ENCODE measurements around the gene CLMP.
"Not testable (repeated sequence)": the region's sequence is repeated elsewhere in the genome, so short reads cannot be mapped to it uniquely, and the experiment has no call there.

CLMP gene

DNA sequence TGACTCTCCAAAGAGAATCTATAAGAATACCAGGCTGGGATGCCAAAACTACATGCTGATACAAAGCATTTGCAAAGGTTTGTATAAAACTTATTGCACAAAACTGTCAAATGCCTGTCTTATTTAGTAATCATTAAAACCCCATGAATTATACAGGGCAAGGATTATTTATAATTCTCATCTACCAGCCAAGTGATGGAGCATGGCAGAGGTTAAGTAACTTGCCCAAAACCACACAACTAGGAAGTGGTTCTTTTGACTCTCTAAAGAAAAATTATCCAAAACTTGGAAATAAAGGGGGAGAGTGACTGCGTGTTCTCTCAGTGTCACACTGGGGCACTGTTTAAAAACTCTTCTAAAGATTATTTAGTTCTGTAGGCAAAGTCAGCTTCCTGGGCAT lies 17.4 kb upstream of the CLMP start:
- TF ChIP-seq, protein P1, sequence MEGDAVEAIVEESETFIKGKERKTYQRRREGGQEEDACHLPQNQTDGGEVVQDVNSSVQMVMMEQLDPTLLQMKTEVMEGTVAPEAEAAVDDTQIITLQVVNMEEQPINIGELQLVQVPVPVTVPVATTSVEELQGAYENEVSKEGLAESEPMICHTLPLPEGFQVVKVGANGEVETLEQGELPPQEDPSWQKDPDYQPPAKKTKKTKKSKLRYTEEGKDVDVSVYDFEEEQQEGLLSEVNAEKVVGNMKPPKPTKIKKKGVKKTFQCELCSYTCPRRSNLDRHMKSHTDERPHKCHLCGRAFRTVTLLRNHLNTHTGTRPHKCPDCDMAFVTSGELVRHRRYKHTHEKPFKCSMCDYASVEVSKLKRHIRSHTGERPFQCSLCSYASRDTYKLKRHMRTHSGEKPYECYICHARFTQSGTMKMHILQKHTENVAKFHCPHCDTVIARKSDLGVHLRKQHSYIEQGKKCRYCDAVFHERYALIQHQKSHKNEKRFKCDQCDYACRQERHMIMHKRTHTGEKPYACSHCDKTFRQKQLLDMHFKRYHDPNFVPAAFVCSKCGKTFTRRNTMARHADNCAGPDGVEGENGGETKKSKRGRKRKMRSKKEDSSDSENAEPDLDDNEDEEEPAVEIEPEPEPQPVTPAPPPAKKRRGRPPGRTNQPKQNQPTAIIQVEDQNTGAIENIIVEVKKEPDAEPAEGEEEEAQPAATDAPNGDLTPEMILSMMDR (IDR thresholded peaks at IDR 0.05; ENCODE audit: low read depth, low read length, missing control alignments): no peak
- no peak overlapping the region for H3K4me3 ChIP-seq (replicated peaks; ENCODE audit: low read depth, low read length)
- no peak for DNase-seq (ENCODE audit: extremely low read depth, low read depth)

DNA sequence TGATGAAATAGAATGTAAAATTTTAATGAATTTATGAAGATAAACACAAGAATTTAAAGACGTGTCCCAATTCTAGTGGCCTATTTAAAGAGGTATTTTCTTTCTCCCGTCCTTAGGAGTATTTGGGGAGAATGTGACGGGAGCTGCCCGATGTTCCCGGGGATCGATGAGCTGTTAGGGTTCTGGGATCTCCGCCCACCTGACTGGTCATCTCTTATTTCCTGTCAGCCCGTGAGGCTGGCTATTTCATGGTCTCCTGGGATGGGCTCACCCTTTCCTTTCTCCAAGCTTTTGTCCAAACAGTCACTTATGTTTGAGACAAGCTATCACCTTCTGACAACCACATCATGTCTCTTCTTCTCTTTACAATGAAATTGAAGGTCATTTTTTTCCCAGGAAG lies 16.9 kb upstream of the CLMP start:
- no peak overlapping the region for H3K4me3 ChIP-seq (replicated peaks; ENCODE audit: low read depth, low read length)
- DNase-seq (ENCODE audit: extremely low read depth, low read depth): no peak
- TF ChIP-seq, protein P1 (IDR thresholded peaks at IDR 0.05; ENCODE audit: low read depth, low read length, missing control alignments): no peak

DNA sequence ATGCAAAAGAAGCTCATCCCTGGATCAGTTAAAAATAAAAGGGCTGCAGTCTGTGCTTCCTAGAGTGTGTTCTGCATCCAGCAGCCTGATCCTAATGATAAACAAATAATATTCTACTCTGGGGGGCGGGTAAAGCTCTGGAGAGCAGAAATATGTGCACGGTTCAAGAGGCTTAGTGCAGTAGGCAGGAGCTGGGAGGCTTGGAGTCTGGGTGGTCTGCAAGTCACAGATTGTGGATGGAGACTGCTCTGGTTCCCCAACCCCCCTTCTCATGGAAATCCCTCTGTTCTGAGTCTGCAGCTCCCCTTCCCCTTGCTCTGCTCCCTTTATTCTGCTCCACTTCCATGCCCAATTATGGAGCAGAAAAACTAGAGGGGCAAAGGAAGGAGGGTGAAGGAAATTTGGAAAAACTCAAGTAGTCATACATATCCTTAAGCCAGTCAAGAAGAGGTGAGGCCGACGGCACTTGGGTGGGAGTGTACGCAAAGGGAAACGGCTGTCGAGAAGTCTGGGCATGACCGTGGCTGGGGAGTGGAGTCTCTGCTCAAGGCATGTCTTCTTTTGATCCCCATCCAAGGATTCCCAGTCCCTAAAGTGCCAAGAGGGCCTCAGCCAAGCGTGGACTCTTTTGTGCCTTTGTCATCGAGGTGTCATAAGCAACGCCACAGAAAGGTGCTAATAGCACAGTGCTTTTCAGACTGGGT lies 16.3 kb upstream of the CLMP start:
- DNase-seq (ENCODE audit: extremely low read depth, low read depth): no peak
- TF ChIP-seq, protein P1 (IDR thresholded peaks at IDR 0.05; ENCODE audit: low read depth, low read length, missing control alignments): no peak
- no peak overlapping the region for H3K4me3 ChIP-seq (replicated peaks; ENCODE audit: low read depth, low read length)

DNA sequence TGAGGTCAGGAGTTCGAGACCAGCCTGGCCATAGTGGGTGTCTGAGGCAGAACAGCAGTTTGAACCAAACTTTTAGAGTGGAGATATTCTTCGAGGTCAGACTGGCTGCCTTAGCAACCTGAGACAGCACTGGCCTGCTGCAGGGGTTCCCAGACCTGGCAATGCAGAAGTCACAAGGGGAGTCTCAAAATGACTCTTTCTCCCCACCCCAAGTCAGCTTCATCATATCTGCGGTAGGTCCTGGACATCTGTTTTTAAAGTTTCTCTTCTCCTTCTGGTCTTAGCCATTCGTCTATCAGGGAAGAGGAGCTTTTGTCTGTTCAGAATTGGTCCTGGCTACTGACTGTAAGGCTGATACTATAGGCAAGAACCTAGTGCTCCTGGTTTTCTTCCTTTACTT lies 14.5 kb upstream of the CLMP start:
- no peak for DNase-seq (ENCODE audit: extremely low read depth, low read depth)
- TF ChIP-seq, protein P1 (IDR thresholded peaks at IDR 0.05; ENCODE audit: low read depth, low read length, missing control alignments): no peak
- no peak overlapping the region for H3K4me3 ChIP-seq (replicated peaks; ENCODE audit: low read depth, low read length)

DNA sequence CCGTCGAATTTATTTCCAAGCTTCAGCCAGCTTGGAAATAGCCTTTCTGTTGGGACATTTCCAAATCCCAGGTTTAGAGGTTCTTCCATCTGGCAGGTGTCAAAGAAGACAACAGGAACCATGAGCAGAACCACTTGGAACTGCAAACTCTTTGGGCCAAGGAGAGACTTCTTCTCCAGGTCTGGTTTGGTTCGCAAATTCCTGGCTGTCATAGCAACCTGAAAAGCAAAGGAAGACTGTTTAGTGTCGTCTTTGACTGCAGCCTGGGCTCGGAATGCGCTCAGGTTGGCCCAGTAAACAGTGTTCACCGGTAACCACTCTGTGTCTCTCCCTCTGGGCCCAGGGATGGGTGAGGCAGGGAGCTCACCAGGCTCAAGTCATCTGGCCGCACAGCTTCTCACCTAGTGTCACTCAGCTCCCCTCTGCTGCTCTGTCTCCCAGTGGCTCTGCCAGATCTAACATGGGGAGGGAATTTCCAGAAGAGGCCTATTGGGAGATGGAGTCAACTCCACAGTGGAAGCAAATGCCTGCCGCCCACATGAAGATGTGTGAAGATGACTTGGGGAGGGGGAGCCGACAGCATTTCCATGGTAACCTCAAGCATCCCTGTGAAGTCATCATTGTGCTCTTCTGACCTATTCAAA lies 11.9 kb upstream of the CLMP start:
- H3K4me3 ChIP-seq (replicated peaks; ENCODE audit: low read depth, low read length): no peak overlapping the region
- TF ChIP-seq, protein P1 (IDR thresholded peaks at IDR 0.05; ENCODE audit: low read depth, low read length, missing control alignments): no peak
- DNase-seq (ENCODE audit: extremely low read depth, low read depth): no peak

DNA sequence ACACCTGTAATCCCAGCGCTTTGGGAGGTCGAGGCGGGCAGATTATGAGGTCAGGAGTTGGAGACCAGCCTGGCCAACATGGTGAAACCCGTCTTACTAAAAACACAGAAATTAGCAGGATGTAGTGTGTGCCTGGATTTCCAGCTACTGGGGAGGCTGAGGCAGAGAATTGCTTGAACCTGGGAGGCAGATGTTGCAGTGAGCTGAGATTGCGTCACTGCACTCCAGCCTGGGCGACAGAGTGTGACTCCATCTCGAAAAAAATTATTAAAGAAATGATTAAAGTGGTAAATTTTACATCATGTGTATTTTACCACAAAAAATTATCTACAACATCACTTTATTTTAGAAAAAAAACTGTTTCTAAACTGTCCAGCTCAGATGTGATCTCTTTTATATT lies 11.0 kb upstream of the CLMP start:
- not testable (repeated sequence) for H3K4me3 ChIP-seq (replicated peaks; ENCODE audit: low read depth, low read length); DNase-seq (ENCODE audit: extremely low read depth, low read depth)

DNA sequence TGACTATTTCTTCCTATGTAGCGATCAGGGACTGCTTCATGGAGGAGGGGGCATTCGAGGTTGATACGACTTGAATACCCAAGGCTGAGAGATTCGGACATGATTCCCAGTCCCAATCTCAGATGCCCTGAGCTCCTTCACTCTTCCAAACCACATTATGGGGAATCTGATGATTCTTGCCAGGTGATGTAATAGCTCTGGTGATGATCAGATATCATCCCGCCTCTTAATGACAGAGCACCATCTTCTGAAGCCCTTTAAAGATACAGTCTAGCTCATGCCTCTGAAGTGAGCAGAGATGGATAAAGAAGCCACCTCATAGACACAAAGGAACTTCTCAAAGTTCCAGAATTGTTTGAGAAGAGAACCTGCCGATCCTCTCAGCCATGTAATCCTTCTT lies 8.9 kb upstream of the CLMP start:
- no peak for DNase-seq (ENCODE audit: extremely low read depth, low read depth)
- TF ChIP-seq, protein P1 (IDR thresholded peaks at IDR 0.05; ENCODE audit: low read depth, low read length, missing control alignments): no peak
- no peak overlapping the region for H3K4me3 ChIP-seq (replicated peaks; ENCODE audit: low read depth, low read length)
